IPS-15b (cell line): ENCODE results near the gene CHRNA5.
"Not testable (repeated sequence)": the region's sequence is repeated elsewhere in the genome, so short reads cannot be mapped to it uniquely, and the experiment has no call there.

Experiments used
- H3K27me3 ChIP-seq: one replicate; pipeline ENCODE4 v1.6.1; 2013; ENCODE audit warnings: low read length; ENCODE audit not compliant: control insufficient read depth, insufficient read depth
- H3K36me3 ChIP-seq: one replicate; pipeline ENCODE4 v1.6.1; 2013; ENCODE audit warnings: low read length; ENCODE audit not compliant: control insufficient read depth, insufficient read depth
- H3K4me1 ChIP-seq: one replicate; pipeline ENCODE4 v1.6.1; 2013; ENCODE audit warnings: mild to moderate bottlenecking, low read length; ENCODE audit not compliant: control insufficient read depth, insufficient read depth
- H3K4me3 ChIP-seq: one replicate; pipeline ENCODE4 v1.5.1; 2013; ENCODE audit warnings: low read depth, low read length
- H3K9ac ChIP-seq: one replicate; pipeline ENCODE4 v1.6.1; 2013; ENCODE audit warnings: low read depth, mild to moderate bottlenecking, low read length
- H3K9me3 ChIP-seq: one replicate; pipeline ENCODE4 v1.6.1; 2013; ENCODE audit warnings: mild to moderate bottlenecking, low read length; ENCODE audit not compliant: control insufficient read depth, insufficient read depth

Gene CHRNA5

GRCh38 chr15:78567531-78567930 is 2.2 kb downstream of the CHRNA5 start:
- Histone ChIP-seq H3K4me3 (no peak overlapping the region), H3K36me3 (peaks cover 4% of the 10 kb centered on the region), H3K9me3 (no peaks in the 10 kb centered on the region), H3K4me1 (peaks cover 6% of the 10 kb centered on the region), H3K27me3 (peaks cover 3% of the 10 kb centered on the region), H3K9ac (no peak overlapping the region)

DNA sequence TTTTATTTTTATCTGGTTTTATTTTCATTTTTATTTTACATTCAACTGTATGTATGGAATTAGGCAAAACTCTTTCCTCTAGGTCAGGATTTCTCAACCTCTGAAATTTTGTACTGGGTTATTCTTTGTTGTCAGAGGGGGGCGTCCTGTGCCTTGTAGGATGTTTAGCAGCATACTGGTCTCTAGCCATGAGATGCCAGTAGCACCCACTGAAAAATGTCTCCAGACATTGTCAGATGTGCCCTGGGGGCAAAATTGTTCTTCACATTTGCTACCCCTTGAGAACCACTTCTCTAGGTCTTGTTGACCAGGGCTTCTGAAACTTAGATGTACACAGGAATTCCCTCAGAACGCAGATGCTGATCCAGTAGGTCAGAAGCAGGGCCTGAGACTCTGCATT is 5.4 kb downstream of the CHRNA5 start:
- H3K27me3 ChIP-seq, result peaks cover 3% of the 10 kb centered on the region
- H3K9ac ChIP-seq, result no peak overlapping the region
- H3K4me1 ChIP-seq, result no peaks in the 10 kb centered on the region
- H3K4me3 ChIP-seq, result no peak overlapping the region
- H3K9me3 ChIP-seq, result no peaks in the 10 kb centered on the region
- H3K36me3 ChIP-seq, result peaks cover 3% of the 10 kb centered on the region

GRCh38 chr15:78571382-78571781 is 6.1 kb downstream of the CHRNA5 start:
- Histone ChIP-seq H3K9me3 (no peaks in the 10 kb centered on the region), H3K4me1 (no peaks in the 10 kb centered on the region), H3K4me3 (no peak overlapping the region), H3K27me3 (peaks cover 3% of the 10 kb centered on the region), H3K9ac (no peak overlapping the region), H3K36me3 (no peaks in the 10 kb centered on the region)

GRCh38 chr15:78573416-78573815 is 8.1 kb downstream of the CHRNA5 start:
- H3K4me3 ChIP-seq, result no peak overlapping the region
- H3K36me3 ChIP-seq, result no peaks in the 10 kb centered on the region
- H3K9ac ChIP-seq, result no peak overlapping the region
- H3K9me3 ChIP-seq, result no peaks in the 10 kb centered on the region
- H3K4me1 ChIP-seq, result peaks cover 2% of the 10 kb centered on the region
- no peaks in the 10 kb centered on the region for H3K27me3 ChIP-seq

GRCh38 chr15:78574944-78575343 is 9.6 kb downstream of the CHRNA5 start:
- H3K9me3 ChIP-seq, result no peaks in the 10 kb centered on the region
- H3K4me3 ChIP-seq, result no peak overlapping the region
- H3K9ac ChIP-seq, result no peak overlapping the region
- H3K4me1 ChIP-seq, result peaks cover 2% of the 10 kb centered on the region
- no peaks in the 10 kb centered on the region for H3K36me3 ChIP-seq
- H3K27me3 ChIP-seq, result no peaks in the 10 kb centered on the region

DNA sequence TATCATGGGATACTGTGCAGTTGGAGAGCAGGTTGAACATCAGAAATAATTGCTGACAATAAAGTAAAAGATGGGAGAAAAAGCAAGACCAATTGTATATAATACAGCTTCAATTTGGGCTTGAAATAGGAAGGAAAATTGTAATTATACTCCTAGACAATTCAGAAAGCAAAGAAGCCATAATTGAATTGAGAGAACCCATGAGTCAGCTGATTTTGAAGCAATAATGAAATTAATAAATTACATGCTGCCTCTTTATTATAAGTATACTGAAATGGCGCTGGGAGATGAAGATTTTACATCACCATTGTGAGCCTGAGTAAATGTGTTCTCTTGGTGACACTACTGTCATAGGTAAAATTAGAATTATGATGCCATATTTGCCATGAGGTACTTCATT is 32.3 kb downstream of the CHRNA5 start:
- Histone ChIP-seq H3K4me1 (no peaks in the 10 kb centered on the region), H3K27me3 (no peaks in the 10 kb centered on the region), H3K4me3 (no peak overlapping the region), H3K9me3 (no peaks in the 10 kb centered on the region), H3K9ac (no peak overlapping the region), H3K36me3 (no peaks in the 10 kb centered on the region)

DNA sequence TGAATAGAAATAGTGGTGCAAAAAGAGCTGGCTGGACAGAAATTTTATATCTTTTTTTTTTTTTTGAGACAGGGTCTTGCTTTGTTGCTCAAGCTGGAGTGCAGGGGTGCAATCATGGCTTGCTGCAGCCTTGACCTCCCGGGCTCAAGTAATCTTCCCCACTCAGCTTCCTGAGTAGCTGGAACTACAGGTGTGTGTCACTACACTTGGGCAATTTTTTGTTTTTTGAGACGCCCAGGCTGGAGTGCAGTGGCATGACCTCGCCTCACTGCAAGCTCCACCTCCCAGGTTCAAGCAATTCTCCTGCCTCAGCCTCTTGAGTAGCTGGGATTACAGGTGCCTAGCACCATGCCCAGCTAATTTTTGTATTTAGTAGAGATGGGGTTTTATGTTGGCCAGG is 33.0 kb downstream of the CHRNA5 start:
- no peak overlapping the region for H3K9ac ChIP-seq
- H3K4me1 ChIP-seq, result no peaks in the 10 kb centered on the region
- H3K4me3 ChIP-seq, result no peak overlapping the region
- H3K36me3 ChIP-seq, result no peaks in the 10 kb centered on the region
- no peaks in the 10 kb centered on the region for H3K9me3 ChIP-seq
- no peaks in the 10 kb centered on the region for H3K27me3 ChIP-seq

- H3K4me3 ChIP-seq, result no peak overlapping the region
- no peaks in the 10 kb centered on the region for H3K4me1 ChIP-seq
- no peak overlapping the region for H3K9ac ChIP-seq
- no peaks in the 10 kb centered on the region for H3K36me3 ChIP-seq
- H3K27me3 ChIP-seq, result no peaks in the 10 kb centered on the region
- H3K9me3 ChIP-seq, result no peaks in the 10 kb centered on the region
Measured at GRCh38 chr15:78599189-78599588, 33.9 kb downstream of the CHRNA5 start.

DNA sequence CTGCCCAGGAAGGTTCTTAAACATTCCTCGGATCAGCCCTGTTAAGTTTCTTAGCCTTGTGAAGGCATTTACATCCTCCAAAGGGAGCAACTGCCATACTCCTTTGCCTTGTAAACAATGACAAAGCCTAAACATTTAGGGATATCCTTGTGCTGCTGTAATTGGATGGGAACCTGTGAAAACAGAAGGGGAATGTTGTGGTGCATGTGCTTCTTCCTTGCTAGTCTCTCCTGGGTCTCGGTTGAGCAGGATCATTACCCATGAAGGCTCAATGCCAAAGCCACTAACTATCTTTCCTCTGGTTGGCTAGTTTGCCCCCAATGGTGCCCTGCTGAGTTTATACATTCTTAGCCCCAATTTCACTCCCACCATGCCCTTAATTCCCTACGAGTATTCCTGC is 38.1 kb downstream of the CHRNA5 start:
- H3K9ac ChIP-seq, result no peak overlapping the region

GRCh38 chr15:78604420-78604819 is 39.1 kb downstream of the CHRNA5 start:
- H3K4me3 ChIP-seq, result no peak overlapping the region
- H3K27me3 ChIP-seq, result no peaks in the 10 kb centered on the region
- no peaks in the 10 kb centered on the region for H3K4me1 ChIP-seq
- no peaks in the 10 kb centered on the region for H3K36me3 ChIP-seq
- no peak overlapping the region for H3K9ac ChIP-seq
- no peaks in the 10 kb centered on the region for H3K9me3 ChIP-seq

More for the DNA sequence above, 38.1 kb downstream of the CHRNA5 start:
- H3K9me3 ChIP-seq, result no peaks in the 10 kb centered on the region
- no peaks in the 10 kb centered on the region for H3K4me1 ChIP-seq
- H3K27me3 ChIP-seq, result no peaks in the 10 kb centered on the region
- H3K36me3 ChIP-seq, result no peaks in the 10 kb centered on the region
- H3K4me3 ChIP-seq, result no peak overlapping the region

GRCh38 chr15:78605201-78605600 is 39.9 kb downstream of the CHRNA5 start:
- Histone ChIP-seq H3K9me3 (no peaks in the 10 kb centered on the region), H3K4me1 (no peaks in the 10 kb centered on the region), H3K9ac (no peak overlapping the region), H3K27me3 (no peaks in the 10 kb centered on the region), H3K36me3 (no peaks in the 10 kb centered on the region), H3K4me3 (no peak overlapping the region)

DNA sequence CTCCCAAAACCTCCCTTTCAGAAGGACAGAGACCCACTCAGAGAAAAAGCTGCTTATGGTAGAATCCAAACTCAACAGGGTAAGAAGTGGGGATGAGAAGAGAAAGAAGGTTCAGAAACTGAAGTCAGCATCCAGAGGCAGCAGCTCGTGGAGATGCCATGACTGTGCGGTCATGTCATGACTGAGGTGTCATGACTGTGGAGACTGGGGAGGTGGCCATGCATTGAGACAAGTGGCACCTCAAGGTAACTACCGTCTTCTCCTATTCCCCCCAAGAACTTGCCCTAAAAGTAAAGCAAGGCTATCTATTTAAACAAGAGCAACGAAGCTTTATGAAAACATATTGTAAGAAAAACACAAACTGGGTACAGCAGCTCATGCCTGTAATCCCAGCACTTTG is 40.4 kb downstream of the CHRNA5 start:
- Histone ChIP-seq H3K9ac (no peak overlapping the region), H3K4me3 (no peak overlapping the region), H3K27me3 (no peaks in the 10 kb centered on the region), H3K9me3 (no peaks in the 10 kb centered on the region), H3K4me1 (no peaks in the 10 kb centered on the region), H3K36me3 (no peaks in the 10 kb centered on the region)

- not testable (repeated sequence) for H3K4me3 ChIP-seq, H3K27me3 ChIP-seq, H3K9ac ChIP-seq, H3K36me3 ChIP-seq, H3K4me1 ChIP-seq, H3K9me3 ChIP-seq
Measured at GRCh38 chr15:78609551-78609950, 44.2 kb downstream of the CHRNA5 start.
